22Rv1 (cell line): ENCODE results near the gene MXRA7.
"Not testable (repeated sequence)": the region's sequence is repeated elsewhere in the genome, so short reads cannot be mapped to it uniquely, and the experiment has no call there.

Experiments
- H3K27ac ChIP-seq: fragments of 450-650 bp; 2 replicates; pipeline ENCODE4 v1.5.1; 2017
- CTCF ChIP-seq: fragments of 450-650 bp; IDR thresholded peaks from 2 replicates; pipeline ENCODE4 v1.5.1; 2017; ENCODE audit warnings: mild to moderate bottlenecking
- ZFX ChIP-seq: fragments of 450-650 bp; IDR thresholded peaks from 2 replicates; pipeline ENCODE4 v1.6.1; 2017; ENCODE audit warnings: antibody characterized with exemption, borderline replicate concordance

MXRA7 gene

DNA sequence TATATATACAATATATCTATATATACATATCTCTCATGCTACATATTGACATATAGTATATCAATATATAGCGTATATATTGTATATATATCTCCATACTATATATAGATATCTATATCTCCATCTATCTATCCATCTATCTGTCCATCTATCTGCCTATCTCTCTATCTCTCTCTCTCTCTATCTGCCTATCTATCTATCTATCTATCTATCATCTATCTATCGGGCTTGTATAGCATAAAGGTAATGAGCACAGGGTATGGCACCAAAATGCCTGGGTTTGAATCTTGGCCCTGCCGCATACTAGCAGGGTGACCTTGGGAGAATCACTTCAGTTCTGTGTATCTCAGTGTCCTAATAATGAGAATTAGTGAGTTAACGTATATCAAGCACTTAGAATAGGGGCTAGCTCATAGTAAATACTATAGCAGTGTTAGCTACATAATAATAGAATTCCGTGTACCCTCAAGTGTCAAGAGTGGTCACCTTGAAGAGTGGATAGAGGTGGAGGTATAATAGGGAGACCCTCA is 68.7 kb downstream of the MXRA7 start:
- TF ChIP-seq CTCF = no peak
- TF ChIP-seq ZFX = no peak
- H3K27ac ChIP-seq = no peak overlapping the region

GRCh38 chr17:76641501-76641900 is 69.3 kb downstream of the MXRA7 start:
- H3K27ac ChIP-seq = no peak overlapping the region
- no peak for TF ChIP-seq CTCF
- no peak for TF ChIP-seq ZFX

GRCh38 chr17:76640550-76641380 is 70.0 kb downstream of the MXRA7 start:
- TF ChIP-seq CTCF = no peak
- TF ChIP-seq ZFX = no peak
- no peak overlapping the region for H3K27ac ChIP-seq

GRCh38 chr17:76638263-76638662 is 72.5 kb downstream of the MXRA7 start:
- TF ChIP-seq CTCF (no peak), ZFX (no peak)
- no peak overlapping the region for H3K27ac ChIP-seq

- H3K27ac ChIP-seq = not testable (repeated sequence)
These were observed 74.1 kb downstream of the MXRA7 start for GRCh38 chr17:76636486-76637206.

DNA sequence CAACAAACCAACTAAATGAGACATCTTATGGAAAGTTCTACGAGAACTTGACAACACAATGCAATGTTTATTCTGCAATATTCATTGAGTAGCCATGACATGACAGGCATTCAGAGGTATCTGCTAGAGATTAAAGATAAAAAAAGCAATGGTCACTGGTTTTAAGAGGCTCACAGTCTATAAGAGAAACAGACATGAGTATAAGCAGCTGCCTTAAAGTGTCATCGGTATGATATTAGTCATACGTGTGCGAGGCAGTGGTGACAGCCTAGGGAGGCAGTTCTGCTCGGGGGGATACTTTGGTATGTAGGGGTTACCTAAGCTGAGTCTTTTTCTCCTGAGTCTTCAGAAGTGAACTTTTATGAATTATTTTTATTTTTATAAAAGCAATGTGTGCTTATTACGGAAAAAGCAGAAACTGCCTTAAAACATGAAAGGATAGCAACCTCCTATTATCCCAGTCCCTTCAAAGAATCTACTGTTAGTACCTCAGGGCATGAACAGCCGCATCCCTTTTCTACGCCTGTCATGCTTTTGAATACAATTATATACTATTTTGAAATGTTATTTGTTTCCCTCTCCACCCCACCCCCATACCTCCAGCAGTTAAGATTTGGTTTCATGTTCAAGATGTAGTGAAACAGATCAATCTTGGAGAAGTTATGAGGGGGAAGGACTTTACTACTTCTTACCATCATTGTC is 75.0 kb downstream of the MXRA7 start:
- H3K27ac ChIP-seq = no peak overlapping the region
- TF ChIP-seq ZFX (no peak), CTCF (no peak)

DNA sequence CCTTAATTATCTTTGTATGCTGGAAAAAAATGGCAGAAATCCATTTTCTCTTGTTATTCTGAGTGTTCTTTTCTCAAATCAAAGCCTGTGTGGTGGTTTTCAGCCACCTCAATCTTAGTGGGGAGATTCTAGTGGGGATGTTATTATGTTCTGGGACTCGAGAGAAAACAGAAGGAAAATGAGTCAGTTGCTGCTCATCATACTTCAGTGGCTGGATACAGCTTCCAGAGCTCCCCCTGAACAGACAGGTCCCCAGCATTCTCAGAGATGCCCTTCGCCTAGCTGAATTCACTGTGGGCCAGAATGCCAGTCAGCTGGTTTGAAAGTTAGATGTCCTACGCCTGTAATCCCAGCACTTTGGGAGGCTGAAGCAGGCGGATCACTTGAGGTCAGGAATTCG is 75.7 kb downstream of the MXRA7 start:
- no peak for TF ChIP-seq ZFX
- no peak for TF ChIP-seq CTCF
- no peak overlapping the region for H3K27ac ChIP-seq
